Liver (tissue), 9 donors: Measurements from ENCODE around the gene LRIG1. TPM values are rescaled to one million over a fixed set of nuclear protein-coding genes. Genes with fewer than 3 reads are reported as not detected.

Experiments used
- DNase-seq: peaks from one replicate; pipeline ENCODE4 v3.0.0-alpha.2; 2017; ENCODE audit warnings: low spot score
- H3K27ac ChIP-seq, 2 donors: one replicate each; pipeline ENCODE4 v1.7.0; 2013; ENCODE audit warnings: inconsistent platforms in 2 of 2, low read length in 2 of 2, control low read depth in 1 of 2, low read depth in 1 of 2, mild to moderate bottlenecking in 1 of 2
- H3K27me3 ChIP-seq, 4 donors: one replicate each; pipeline versions ENCODE4 v1.6.1 to v1.7.0; 2013; ENCODE audit warnings: low read length in 3 of 4, inconsistent platforms in 1 of 4, mild to moderate bottlenecking in 1 of 4, moderate library complexity in 1 of 4; ENCODE audit not compliant: control insufficient read depth in 4 of 4, insufficient read depth in 4 of 4
- H3K36me3 ChIP-seq, 4 donors: one replicate each; pipeline versions ENCODE4 v1.6.1 to v1.7.0; 2013; ENCODE audit warnings: low read length in 3 of 4, mild to moderate bottlenecking in 3 of 4, low read depth in 1 of 4, moderate library complexity in 1 of 4; ENCODE audit not compliant: control insufficient read depth in 4 of 4, insufficient read depth in 3 of 4
- H3K4me1 ChIP-seq, 4 donors: one replicate each; pipeline versions ENCODE4 v1.6.1 to v1.7.0; 2013; ENCODE audit warnings: low read length in 3 of 4, mild to moderate bottlenecking in 3 of 4, moderate library complexity in 1 of 4; ENCODE audit not compliant: control insufficient read depth in 4 of 4, insufficient read depth in 4 of 4
- H3K4me3 ChIP-seq, 3 donors: one replicate each; pipeline versions ENCODE4 v1.6.1 to v1.7.0; 2013; ENCODE audit warnings: low read length in 3 of 3, control low read depth in 1 of 3, low read depth in 1 of 3, mild to moderate bottlenecking in 1 of 3
- H3K9ac ChIP-seq, 2 donors: one replicate each; pipeline ENCODE4 v1.7.0; 2013; ENCODE audit warnings: low read length in 2 of 2, mild to moderate bottlenecking in 2 of 2, moderate library complexity in 2 of 2, control low read depth in 1 of 2, low read depth in 1 of 2
- H3K9me3 ChIP-seq, 4 donors: one replicate each; pipeline versions ENCODE4 v1.6.1 to v1.7.0; 2013; ENCODE audit warnings: low read length in 3 of 4; ENCODE audit not compliant: control insufficient read depth in 4 of 4
- CTCF ChIP-seq: fragments of 150-350 bp; IDR thresholded peaks from 2 replicates; pipeline ENCODE4 v1.5.1; 2017; ENCODE audit warnings: improper control_type of control experiment, low read depth, low read length; ENCODE audit not compliant: missing input control
- EGR1 ChIP-seq, 2 donors: IDR thresholded peaks; 2 replicates each; pipeline ENCODE4 v1.6.1; 2016 to 2018; ENCODE audit warnings: antibody characterized with exemption in 2 of 2, low read depth in 2 of 2
- FOXA1 ChIP-seq: IDR thresholded peaks from 2 replicates; pipeline ENCODE4 v1.6.1; 2016; ENCODE audit warnings: antibody characterized with exemption
- FOXA2 ChIP-seq: IDR thresholded peaks from 2 replicates; pipeline ENCODE4 v1.6.1; 2016; ENCODE audit warnings: antibody characterized with exemption
- GABPA ChIP-seq, 2 donors: IDR thresholded peaks in 1 of 2; conservative IDR thresholded peaks in 1 of 2; 2 replicates each; pipeline ENCODE4 v1.6.1; 2016; ENCODE audit warnings: antibody characterized with exemption in 2 of 2, mild to moderate bottlenecking in 1 of 2, moderate library complexity in 1 of 2
- HNF4A ChIP-seq, 2 donors: conservative IDR thresholded peaks; 2 replicates each; pipeline ENCODE4 v1.6.1; 2016; ENCODE audit warnings: antibody characterized with exemption in 2 of 2, mild to moderate bottlenecking in 2 of 2
- HNF4G ChIP-seq: IDR thresholded peaks from 2 replicates; pipeline ENCODE4 v1.6.1; 2016; ENCODE audit warnings: antibody characterized with exemption
- JUND ChIP-seq, 2 donors: IDR thresholded peaks; 2 replicates each; pipeline ENCODE4 v1.6.1; 2016; ENCODE audit warnings: antibody characterized with exemption in 2 of 2
- MAX ChIP-seq: IDR thresholded peaks from 2 replicates; pipeline ENCODE4 v1.6.1; 2016; ENCODE audit warnings: antibody characterized with exemption
- RAD21 ChIP-seq, 2 donors: IDR thresholded peaks; 2 replicates each; pipeline ENCODE4 v1.6.1; 2016; ENCODE audit warnings: antibody characterized with exemption in 2 of 2, mild to moderate bottlenecking in 2 of 2
- RXRA ChIP-seq, 2 donors: IDR thresholded peaks; 2 replicates each; pipeline ENCODE4 v1.6.1; 2017 to 2018; ENCODE audit warnings: antibody characterized with exemption in 2 of 2, mild to moderate bottlenecking in 1 of 2
- SP1 ChIP-seq: IDR thresholded peaks from 2 replicates; pipeline ENCODE4 v1.6.1; 2018; ENCODE audit warnings: antibody characterized with exemption, mild to moderate bottlenecking
- TAF1 ChIP-seq: conservative IDR thresholded peaks from 2 replicates; pipeline ENCODE4 v1.6.1; 2016; ENCODE audit warnings: antibody characterized with exemption, mild to moderate bottlenecking
- WGBS: extraction: QIAGEN DNeasy Blood & Tissue Kit; methylation state at CpG from one replicate; pipeline ENCODE4 v1.1.7; 2013; 5-methylcytosine and 5-hydroxymethylcytosine counted together
- polyA plus RNA-seq, 2 donors: library from polyadenylated mRNA; stranded (reverse) in 1 of 2; unstranded in 1 of 2; fragments of 200-250 nt in 1 of 2; fragments of >200 nt in 1 of 2; fragmentation: Nextera tagmentation in 1 of 2; extraction: Ambion mirVana in 1 of 2; gene quantifications; one replicate each; pipeline versions ENCODE4 v1.2.1 to v1.2.3, GENCODE V29; 2013 to 2015
- total RNA-seq, 2 donors: library from RNA; depleted of rRNA; stranded (reverse); fragments of >200 nt; gene quantifications; one replicate each; pipeline ENCODE4 v1.2.3, GENCODE V29; 2014
- donor health status: healthy.
- donor health status: healthy.
- donor health status: healthy.
- donor health status: healthy.
- donor health status: healthy.

The LRIG1 gene
- total and polyA plus RNA-seq, 4 donors = 9.4 to 48.9 (median 12.9) TPM

DNA sequence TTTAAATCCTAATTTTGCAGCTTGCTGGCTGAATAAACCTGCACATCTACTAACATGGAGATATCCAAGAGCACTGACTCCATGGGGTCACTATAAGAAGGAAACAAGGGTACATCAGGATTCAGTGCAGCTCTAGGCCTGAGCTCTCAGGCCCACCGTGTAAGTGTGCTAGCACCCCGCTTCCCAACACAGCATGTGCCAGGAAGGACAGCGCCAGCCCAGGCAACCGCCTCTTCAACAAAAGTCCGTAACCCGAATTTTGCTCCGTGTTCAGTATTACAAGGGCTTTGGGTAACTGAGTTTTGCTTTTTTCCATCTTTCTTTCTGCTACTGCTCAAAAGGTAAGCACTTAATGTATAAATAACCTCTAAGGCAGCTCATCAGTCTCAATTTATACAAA lies 89.8 kb downstream of the LRIG1 start:
- H3K36me3 ChIP-seq = peaks cover 12 to 47% (median 27%) of the 10 kb centered on the region in 4 donors
- no peaks in the 10 kb centered on the region for H3K9me3 ChIP-seq
- no peak overlapping the region for H3K27ac ChIP-seq
- no peaks in the 10 kb centered on the region for H3K27me3 ChIP-seq
- 97% methylated on average over 7 of the region's 7 CpGs for WGBS
- TF ChIP-seq MAX = no peak
- no peak overlapping the region for H3K9ac ChIP-seq
- no peak overlapping the region for H3K4me3 ChIP-seq
- DNase-seq = no peak
- peaks cover 2 to 24% (median 15%) of the 10 kb centered on the region in 4 donors for H3K4me1 ChIP-seq

DNA sequence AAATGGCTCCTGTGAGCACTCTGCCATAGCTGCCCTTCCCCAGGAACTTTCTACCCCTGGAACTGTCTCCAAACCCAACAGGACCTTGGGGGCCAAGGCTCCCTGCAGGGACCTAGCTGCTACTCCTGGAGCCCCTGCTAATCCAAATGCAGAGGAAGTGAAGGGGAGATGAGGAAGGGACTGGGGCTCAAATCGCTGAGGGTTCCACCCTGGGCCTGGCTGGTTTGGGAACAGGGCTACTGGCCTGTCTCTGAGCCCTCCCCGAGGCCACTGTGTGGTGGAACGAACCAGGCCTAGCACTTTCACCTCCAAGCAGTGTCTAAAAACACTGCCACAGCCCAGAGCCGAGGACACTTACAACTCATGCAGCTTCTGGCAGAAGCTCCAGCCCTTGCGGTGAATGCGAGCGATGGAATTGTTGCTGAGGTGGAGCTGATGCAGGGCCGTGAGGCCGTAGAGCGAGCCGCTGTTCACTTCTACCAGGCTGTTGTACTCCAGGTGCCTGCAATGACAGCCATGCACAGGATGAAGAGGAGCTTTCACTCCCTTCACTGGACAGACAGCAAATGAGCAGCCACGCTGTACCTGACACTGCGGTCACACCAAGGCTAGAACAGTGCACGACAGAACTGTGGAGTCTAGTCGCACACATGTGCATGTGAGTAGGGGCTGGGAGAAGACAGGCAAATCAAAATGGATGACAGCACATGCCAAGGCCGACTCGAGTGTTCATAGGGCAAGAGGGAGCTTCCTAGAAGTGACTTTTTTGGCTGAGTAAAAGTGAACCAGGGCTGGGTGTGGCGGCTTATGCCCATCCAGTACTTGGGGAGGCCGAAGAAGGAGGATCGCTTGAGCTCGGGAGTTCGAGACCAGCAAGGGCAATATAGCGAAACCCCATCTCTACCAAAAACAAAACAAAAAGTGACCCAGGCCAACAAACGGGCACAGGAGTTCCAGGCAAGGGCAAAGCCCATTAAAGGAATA lies 90.8 kb downstream of the LRIG1 start:
- no peak for DNase-seq
- H3K4me3 ChIP-seq = no peak overlapping the region
- peaks cover 12 to 45% (median 24%) of the 10 kb centered on the region in 4 donors for H3K36me3 ChIP-seq
- 96% methylated on average over 24 of the region's 24 CpGs for WGBS
- H3K9ac ChIP-seq = no peak overlapping the region
- no peaks in the 10 kb centered on the region for H3K27me3 ChIP-seq
- H3K9me3 ChIP-seq = no peaks in the 10 kb centered on the region
- peaks cover 2 to 29% (median 18%) of the 10 kb centered on the region in 4 donors for H3K4me1 ChIP-seq
- no peak for TF ChIP-seq FOXA1
- TF ChIP-seq EGR1 (IDR thresholded peaks at IDR 0.05; ENCODE audit: low read depth in 2 of 2) = no peak
- no peak for TF ChIP-seq JUND (IDR thresholded peaks at IDR 0.05)
- TF ChIP-seq HNF4A (conservative IDR thresholded peaks at IDR 0.05) = no peak
- no peak for TF ChIP-seq RAD21 (IDR thresholded peaks at IDR 0.05)
- TF ChIP-seq SP1 = no peak
- TF ChIP-seq GABPA (IDR thresholded peaks at IDR 0.05 in 1 of 2, conservative IDR thresholded peaks at IDR 0.05 in 1 of 2) = no peak
- TF ChIP-seq HNF4G = no peak
- no peak for TF ChIP-seq TAF1
- H3K27ac ChIP-seq = no peak overlapping the region

GRCh38 chr3:66407611-66408218 lies 93.1 kb downstream of the LRIG1 start:
- Histone ChIP-seq H3K27ac (no peak overlapping the region), H3K27me3 (no peaks in the 10 kb centered on the region), H3K4me3 (no peak overlapping the region), H3K9ac (no peak overlapping the region), H3K9me3 (no peaks in the 10 kb centered on the region), H3K36me3 (peaks cover 10 to 34% (median 20%) of the 10 kb centered on the region in 4 donors), H3K4me1 (peaks cover 2 to 41% (median 22%) of the 10 kb centered on the region in 4 donors)
- TF ChIP-seq CTCF = peak; percentile 90
- peak in 1 of 2 donors; percentile 15 for TF ChIP-seq HNF4A (conservative IDR thresholded peaks at IDR 0.05)
- peak; percentile 95 to 99 for TF ChIP-seq RAD21 (IDR thresholded peaks at IDR 0.05)
- TF ChIP-seq EGR1 (IDR thresholded peaks at IDR 0.05; ENCODE audit: low read depth in 2 of 2) = no peak
- TF ChIP-seq RXRA (IDR thresholded peaks at IDR 0.05) = peak in 1 of 2 donors; percentile 26
- no peak for TF ChIP-seq FOXA2
- DNase-seq = peak; percentile 73
- 57% methylated on average over 14 of the region's 14 CpGs for WGBS
